ENCODE data around the gene HLA-DOB.

DNA sequence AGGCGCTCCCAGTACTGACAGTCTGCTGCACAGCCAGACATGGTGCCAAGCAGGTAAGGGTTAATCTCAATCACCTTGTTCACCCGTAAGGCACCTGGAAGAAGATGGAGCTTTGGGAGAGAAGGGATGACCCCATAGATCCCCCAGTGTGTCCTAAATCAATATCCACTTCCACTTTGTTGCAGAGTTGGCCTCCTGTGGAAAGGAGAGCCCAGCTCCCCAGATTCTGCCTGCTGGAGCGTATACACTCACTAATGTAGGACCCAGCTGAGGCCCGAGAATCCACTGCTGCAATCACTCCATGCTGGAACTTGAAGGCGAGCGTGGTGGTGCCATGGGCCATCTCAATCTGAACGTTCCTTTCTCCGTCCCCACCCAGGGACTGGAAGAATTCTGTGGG, 25.9 kb upstream of the HLA-DOB start:
- TF ChIP-seq, protein P1, sequence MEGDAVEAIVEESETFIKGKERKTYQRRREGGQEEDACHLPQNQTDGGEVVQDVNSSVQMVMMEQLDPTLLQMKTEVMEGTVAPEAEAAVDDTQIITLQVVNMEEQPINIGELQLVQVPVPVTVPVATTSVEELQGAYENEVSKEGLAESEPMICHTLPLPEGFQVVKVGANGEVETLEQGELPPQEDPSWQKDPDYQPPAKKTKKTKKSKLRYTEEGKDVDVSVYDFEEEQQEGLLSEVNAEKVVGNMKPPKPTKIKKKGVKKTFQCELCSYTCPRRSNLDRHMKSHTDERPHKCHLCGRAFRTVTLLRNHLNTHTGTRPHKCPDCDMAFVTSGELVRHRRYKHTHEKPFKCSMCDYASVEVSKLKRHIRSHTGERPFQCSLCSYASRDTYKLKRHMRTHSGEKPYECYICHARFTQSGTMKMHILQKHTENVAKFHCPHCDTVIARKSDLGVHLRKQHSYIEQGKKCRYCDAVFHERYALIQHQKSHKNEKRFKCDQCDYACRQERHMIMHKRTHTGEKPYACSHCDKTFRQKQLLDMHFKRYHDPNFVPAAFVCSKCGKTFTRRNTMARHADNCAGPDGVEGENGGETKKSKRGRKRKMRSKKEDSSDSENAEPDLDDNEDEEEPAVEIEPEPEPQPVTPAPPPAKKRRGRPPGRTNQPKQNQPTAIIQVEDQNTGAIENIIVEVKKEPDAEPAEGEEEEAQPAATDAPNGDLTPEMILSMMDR (conservative IDR thresholded peaks at IDR 0.05): no peak
- no peak for TF ChIP-seq ZFX (IDR thresholded peaks at IDR 0.05)
